Stomach (tissue), 9 donors: ENCODE results near the gene KCNN2. TPM values are rescaled to one million over a fixed set of nuclear protein-coding genes. Genes with fewer than 3 reads are reported as not detected.

ENCODE experiments used
- DNase-seq, 2 donors: peaks; one replicate each; pipeline versions ENCODE4 v3.0.0 to v3.0.0-alpha.2; 2013 to 2019
- H3K27ac ChIP-seq, 5 donors: fragments of 200-600 bp in 4 of 5; sonication (generic) in 4 of 5; one replicate each; pipeline ENCODE4 v1.5.1; 2013 to 2019; ENCODE audit warnings: mild to moderate bottlenecking in 1 of 5, moderate library complexity in 1 of 5
- H3K27me3 ChIP-seq, 3 donors: fragments of 200-600 bp; sonication (generic); one replicate each; pipeline ENCODE4 v1.5.1; 2017 to 2019; ENCODE audit warnings: mixed run types in 1 of 3
- H3K36me3 ChIP-seq, 4 donors: fragments of 200-600 bp; sonication (generic); 1 replicate in 3 of 4; 2 replicates in 1 of 4; pipeline ENCODE4 v1.5.1; 2016 to 2019
- H3K4me1 ChIP-seq, 4 donors: fragments of 200-600 bp; sonication (generic); one replicate each; pipeline ENCODE4 v1.5.1; 2016 to 2019
- H3K4me3 ChIP-seq, 4 donors: fragments of 200-600 bp; sonication (generic) in 3 of 4; one replicate each; pipeline ENCODE4 v1.5.1; 2016 to 2019; ENCODE audit warnings: mild to moderate bottlenecking in 1 of 4
- H3K9me3 ChIP-seq, 4 donors: fragments of 200-600 bp; sonication (generic); one replicate each; pipeline ENCODE4 v1.5.1; 2016 to 2019
- CTCF ChIP-seq, 7 experiments: fragments of 450-650 bp in 4 of 7; fragments of 200-600 bp in 3 of 7; sonication (generic) in 3 of 7; IDR thresholded peaks; one replicate each; pipeline ENCODE4 v1.5.1; 2016 to 2019; ENCODE audit warnings: antibody characterized with exemption in 7 of 7, control low read depth in 2 of 7, mild to moderate bottlenecking in 1 of 7
- EP300 ChIP-seq: sonication (generic); formaldehyde crosslinking; IDR thresholded peaks from one replicate; pipeline ENCODE4 v1.6.1; 2017; ENCODE audit warnings: antibody characterized with exemption
- POLR2A ChIP-seq, 4 donors: fragments of 450-650 bp; IDR thresholded peaks; one replicate each; pipeline ENCODE4 v1.6.1; 2016; ENCODE audit warnings: antibody characterized with exemption in 4 of 4, control low read depth in 2 of 4, mild to moderate bottlenecking in 1 of 4, moderate library complexity in 1 of 4
- POLR2AphosphoS5 ChIP-seq, 3 donors: sonication (generic); formaldehyde crosslinking; IDR thresholded peaks; one replicate each; pipeline ENCODE4 v1.6.1; 2016; ENCODE audit warnings: antibody characterized with exemption in 3 of 3
- WGBS, 5 donors: extraction: QIAGEN DNeasy Blood & Tissue Kit in 3 of 5; methylation state at CpG; one replicate each; pipeline versions ENCODE4 v1.1.5 to v1.1.7; 2013 to 2018; 5-methylcytosine and 5-hydroxymethylcytosine counted together
- intact Hi-C: fragments of 100-400 bp; cut with DNase I; formaldehyde crosslinking; loops from one replicate; pipeline ENCODE4 v1.15.1; 2023; ENCODE audit warnings: low total_unique reads
- polyA plus RNA-seq, 3 donors: library from polyadenylated mRNA; stranded (reverse); fragments of 200-250 nt; gene quantifications; one replicate each; pipeline ENCODE4 v1.2.3, GENCODE V29; 2013
- total RNA-seq, 5 donors: library from RNA; depleted of rRNA; stranded (reverse); fragments of >200 nt; gene quantifications; one replicate each; pipeline versions ENCODE4 v1.1.0 to v1.2.3, GENCODE V29; 2014 to 2016
- donor health status: healthy with polysubstance abuse.
- donor health status: Bipolar disorder and iron deficiency.
- donor health status: healthy.

KCNN2 gene
- total and polyA plus RNA-seq, 8 donors, result 0.28 to 9.4 (median 0.90) TPM; not detected in 2

GRCh38 chr5:114438471-114438870 is 76.6 kb downstream of the KCNN2 start:
- Histone ChIP-seq H3K4me1 (no peaks in the 10 kb centered on the region), H3K36me3 (no peaks in the 10 kb centered on the region), H3K9me3 (no peaks in the 10 kb centered on the region), H3K27me3 (no peaks in the 10 kb centered on the region), H3K27ac (no peak overlapping the region), H3K4me3 (no peak overlapping the region)
- TF ChIP-seq POLR2AphosphoS5 (IDR thresholded peaks at IDR 0.05), result no peak
- no peak for TF ChIP-seq POLR2A (IDR thresholded peaks at IDR 0.05)
- no peak for TF ChIP-seq EP300
- no peak for TF ChIP-seq CTCF (IDR thresholded peaks at IDR 0.05)
- intact Hi-C loops, result no loop called here
- DNase-seq, result no peak
- 88 to 94% (median 91%) methylated on average over 4 of the region's 4 CpGs for WGBS, 5 donors

GRCh38 chr5:114447084-114447773 is 85.4 kb downstream of the KCNN2 start:
- H3K4me1 ChIP-seq, result peaks cover 0 to 11% (median 5%) of the 10 kb centered on the region in 4 donors
- no peaks in the 10 kb centered on the region for H3K9me3 ChIP-seq
- intact Hi-C loops, result loop anchor here (10.0 kb wide), 1 partner anchor 342 kb away; no protein-coding TSS in a partner anchor
- no peak for TF ChIP-seq POLR2A (IDR thresholded peaks at IDR 0.05)
- no peak for TF ChIP-seq EP300
- no peak for TF ChIP-seq CTCF (IDR thresholded peaks at IDR 0.05)
- TF ChIP-seq POLR2AphosphoS5 (IDR thresholded peaks at IDR 0.05), result no peak
- H3K27ac ChIP-seq, result no peak overlapping the region
- H3K27me3 ChIP-seq, result no peaks in the 10 kb centered on the region
- no peak for DNase-seq
- no peak overlapping the region for H3K4me3 ChIP-seq
- 57 to 69% (median 66%) methylated on average over 1 of the region's 1 CpG for WGBS, 5 donors
- no peaks in the 10 kb centered on the region for H3K36me3 ChIP-seq

GRCh38 chr5:114448481-114448880 is 86.6 kb downstream of the KCNN2 start:
- 38 to 57% (median 53%) methylated on average over 4 of the region's 4 CpGs for WGBS, 5 donors
- H3K4me3 ChIP-seq, result no peak overlapping the region
- no peaks in the 10 kb centered on the region for H3K9me3 ChIP-seq
- TF ChIP-seq CTCF (IDR thresholded peaks at IDR 0.05) (no peak), POLR2AphosphoS5 (IDR thresholded peaks at IDR 0.05) (no peak), POLR2A (IDR thresholded peaks at IDR 0.05) (no peak), EP300 (no peak)
- no peak overlapping the region for H3K27ac ChIP-seq
- intact Hi-C loops, result loop anchor here (10.0 kb wide), 1 partner anchor 344 kb away; no protein-coding TSS in a partner anchor
- no peaks in the 10 kb centered on the region for H3K36me3 ChIP-seq
- no peak for DNase-seq
- peaks cover 0 to 11% (median 5%) of the 10 kb centered on the region in 4 donors for H3K4me1 ChIP-seq
- H3K27me3 ChIP-seq, result no peaks in the 10 kb centered on the region

- Histone ChIP-seq H3K4me1 (peaks cover 0 to 11% (median 5%) of the 10 kb centered on the region in 4 donors), H3K9me3 (no peaks in the 10 kb centered on the region), H3K27me3 (no peaks in the 10 kb centered on the region), H3K27ac (peak overlapping the region in 1 of 5 donors; percentile 6), H3K4me3 (no peak overlapping the region), H3K36me3 (no peaks in the 10 kb centered on the region)
- intact Hi-C loops, result loop anchor here (10.0 kb wide), 1 partner anchor 345 kb away; no protein-coding TSS in a partner anchor
- WGBS, 5 donors, result 1 to 7% (median 3%) methylated on average over 12 to 16 of the region's 16 CpGs
- TF ChIP-seq CTCF (IDR thresholded peaks at IDR 0.05) (peak in 5 of 7 experiments; percentile 55 to 75 (median 69)), POLR2AphosphoS5 (IDR thresholded peaks at IDR 0.05) (no peak)
- DNase-seq, result peak; percentile 63 to 89
Observed at GRCh38 chr5:114449860-114450421, 88.1 kb downstream of the KCNN2 start.
